HEK293T (cell line): ENCODE results near the gene GP5.

ENCODE experiments used
- CTCF ChIA-PET: fragments of 350-600 bp; formaldehyde crosslinking; extraction: SDS; loops from one replicate; lab custom pipeline; 2021; ENCODE audit warnings: antibody characterized with exemption, inconsistent platforms; lab: Yijun Ruan, JAX
- POLR2A ChIA-PET: fragments of 350-600 bp; formaldehyde crosslinking; extraction: SDS; loops from one replicate; lab custom pipeline; 2020; ENCODE audit warnings: antibody characterized with exemption, inconsistent platforms; lab: Yijun Ruan, JAX
- DNase-seq: peaks from one replicate; pipeline ENCODE4 v3.0.0; 2012; ENCODE audit warnings: mixed read lengths; ENCODE audit errors: extremely low spot score
- ARNT ChIP-seq: fragments of 450-650 bp; IDR thresholded peaks from 2 replicates; pipeline ENCODE4 v1.6.1; 2017; ENCODE audit warnings: mild to moderate bottlenecking
- BHLHE40 ChIP-seq: fragments of 450-650 bp; IDR thresholded peaks from 2 replicates; pipeline ENCODE4 v1.6.1; 2016; ENCODE audit warnings: mild to moderate bottlenecking, moderate library complexity, borderline replicate concordance
- CTBP1 ChIP-seq: fragments of 450-650 bp; IDR thresholded peaks from 2 replicates; pipeline ENCODE4 v1.6.1; 2016; ENCODE audit warnings: borderline replicate concordance
- ELF4 ChIP-seq: fragments of 450-650 bp; IDR thresholded peaks from 2 replicates; pipeline ENCODE4 v1.6.1; 2017; ENCODE audit warnings: antibody characterized with exemption
- FOXA1 ChIP-seq: fragments of 450-650 bp; IDR thresholded peaks from 2 replicates; pipeline ENCODE4 v1.6.1; 2016; ENCODE audit warnings: mild to moderate bottlenecking
- FOXK2 ChIP-seq: fragments of 450-650 bp; IDR thresholded peaks from 2 replicates; pipeline ENCODE4 v1.6.1; 2016; ENCODE audit warnings: mild to moderate bottlenecking
- FOXM1 ChIP-seq: fragments of 450-650 bp; IDR thresholded peaks from 2 replicates; pipeline ENCODE4 v1.6.1; 2017; ENCODE audit warnings: mild to moderate bottlenecking, borderline replicate concordance
- HDGF ChIP-seq: fragments of 450-650 bp; IDR thresholded peaks from 2 replicates; pipeline ENCODE4 v1.6.1; 2017; ENCODE audit warnings: antibody characterized with exemption, borderline replicate concordance
- L3MBTL2 ChIP-seq: fragments of 450-650 bp; conservative IDR thresholded peaks from 2 replicates; pipeline ENCODE4 v1.6.1; 2016; ENCODE audit warnings: mild to moderate bottlenecking
- LEF1 ChIP-seq: fragments of 450-650 bp; IDR thresholded peaks from 2 replicates; pipeline ENCODE4 v1.6.1; 2017; ENCODE audit warnings: mild to moderate bottlenecking, borderline replicate concordance
- NFRKB ChIP-seq: fragments of 450-650 bp; IDR thresholded peaks from 2 replicates; pipeline ENCODE4 v1.6.1; 2016; ENCODE audit warnings: mild to moderate bottlenecking, moderate library complexity
- PKNOX1 ChIP-seq: fragments of 450-650 bp; IDR thresholded peaks from 2 replicates; pipeline ENCODE4 v1.6.1; 2016
- SP1 ChIP-seq: fragments of 450-650 bp; IDR thresholded peaks from 2 replicates; pipeline ENCODE4 v1.6.1; 2017
- SUZ12 ChIP-seq: fragments of 450-650 bp; IDR thresholded peaks from 2 replicates; pipeline ENCODE4 v1.6.1; 2016; ENCODE audit warnings: mild to moderate bottlenecking
- TARDBP ChIP-seq: fragments of 450-650 bp; IDR thresholded peaks from 2 replicates; pipeline ENCODE4 v1.6.1; 2016
- ZNF384 ChIP-seq: fragments of 450-650 bp; IDR thresholded peaks from 2 replicates; pipeline ENCODE4 v1.6.1; 2016

GP5 gene

DNA sequence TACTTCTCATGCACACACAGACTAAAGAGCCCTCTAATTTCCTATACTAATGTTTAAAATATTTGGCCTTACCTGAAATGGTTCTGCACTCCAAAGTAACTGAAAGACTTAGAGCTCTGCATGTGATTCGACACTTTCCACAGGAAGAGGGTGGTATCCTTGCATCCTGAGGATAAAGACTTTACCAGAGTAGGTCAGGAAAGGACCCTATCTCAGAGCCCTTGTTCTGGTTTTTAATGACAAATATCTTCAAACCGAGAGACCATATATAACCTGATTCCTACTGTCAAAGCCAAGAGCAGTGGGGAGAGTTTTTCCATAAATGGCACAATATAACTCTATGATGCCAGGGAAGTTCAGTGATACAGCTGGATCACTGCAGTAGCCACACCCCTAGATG lies at the start of gene GP5:
TSS of gene GP5 (minus strand) at position 101 of the 400 bp plus-strand sequence. CDS start 984 bp downstream, outside the sequence.
- CTCF ChIA-PET, result no interaction called here
- no peak for TF ChIP-seq L3MBTL2
- no peak for TF ChIP-seq FOXA1
- no peak for TF ChIP-seq LEF1
- no peak for TF ChIP-seq BHLHE40
- TF ChIP-seq SP1, result no peak
- TF ChIP-seq SUZ12, result no peak
- no peak for TF ChIP-seq PKNOX1
- TF ChIP-seq FOXK2, result no peak
- TF ChIP-seq ZNF384, result no peak
- TF ChIP-seq NFRKB, result no peak
- no peak for TF ChIP-seq ELF4
- TF ChIP-seq FOXM1, result no peak
- no peak for TF ChIP-seq CTBP1
- no peak for TF ChIP-seq TARDBP
- no peak for TF ChIP-seq ARNT
- TF ChIP-seq HDGF, result no peak
- POLR2A ChIA-PET, result no interaction called here

DNA sequence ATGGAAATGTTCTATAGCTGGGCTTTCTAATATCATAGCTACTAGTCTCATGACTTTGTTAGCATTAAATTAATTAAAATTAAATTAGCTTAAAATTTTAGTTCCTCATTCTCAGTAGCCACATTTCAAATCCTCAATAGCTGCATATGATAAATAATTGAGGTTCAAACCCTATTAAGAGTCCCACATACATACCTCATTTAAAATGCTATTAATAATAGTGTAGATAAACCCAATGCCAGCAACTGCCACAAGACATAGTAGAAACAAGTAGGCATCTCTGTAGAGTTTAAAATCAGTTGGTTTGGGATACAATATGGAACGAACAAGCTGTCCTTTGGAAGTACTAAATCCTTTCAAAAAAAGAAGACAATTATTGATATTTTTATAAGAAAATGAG lies 48.6 kb upstream of the GP5 start:
- no peak for DNase-seq
- ChIA-PET CTCF (no interaction called here), POLR2A (no interaction called here)
- TF ChIP-seq CTBP1 (no peak), HDGF (no peak), ELF4 (no peak)

More for the DNA sequence above, at the start of gene GP5:
- no peak for DNase-seq

- DNase-seq, result no peak
- ChIA-PET CTCF (no interaction called here), POLR2A (no interaction called here)
- TF ChIP-seq ZNF384 (no peak), LEF1 (no peak), TARDBP (no peak), HDGF (no peak), CTBP1 (no peak), BHLHE40 (no peak), ELF4 (no peak), FOXK2 (no peak), ARNT (no peak), FOXA1 (no peak), FOXM1 (no peak), L3MBTL2 (no peak)
These were observed 48.1 kb upstream of the GP5 start for GRCh38 chr3:194447161-194447560.

- DNase-seq, result no peak
- ChIA-PET CTCF (no interaction called here), POLR2A (no interaction called here)
- no peak for TF ChIP-seq BHLHE40
- no peak for TF ChIP-seq FOXK2
- TF ChIP-seq TARDBP, result no peak
- TF ChIP-seq L3MBTL2, result no peak
- no peak for TF ChIP-seq FOXM1
These were observed 47.7 kb upstream of the GP5 start for GRCh38 chr3:194446754-194447153.

DNA sequence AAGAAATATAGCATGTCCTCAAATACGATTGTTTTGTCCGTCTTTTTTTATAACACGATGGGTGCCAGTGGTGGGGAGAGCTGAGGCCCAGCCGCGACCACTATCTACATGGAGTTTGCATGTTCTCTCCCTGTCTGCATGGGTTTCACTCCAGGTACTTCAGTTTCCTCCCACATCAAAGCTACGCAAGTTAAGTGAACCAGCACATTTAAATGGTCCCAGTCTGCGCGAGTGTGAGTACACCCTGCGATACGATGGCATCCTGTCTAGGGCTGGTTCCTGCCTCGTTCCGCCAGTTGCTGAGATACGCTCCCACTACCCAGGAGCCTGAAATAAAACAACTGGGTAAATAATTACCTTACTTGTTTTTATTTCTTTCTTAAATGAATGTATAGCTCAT lies 47.1 kb upstream of the GP5 start:
- TF ChIP-seq HDGF (no peak), FOXA1 (no peak), BHLHE40 (no peak), NFRKB (no peak), PKNOX1 (no peak), ZNF384 (no peak), SUZ12 (no peak), ARNT (no peak), TARDBP (no peak), FOXM1 (no peak), L3MBTL2 (no peak), FOXK2 (no peak), CTBP1 (no peak), SP1 (no peak), LEF1 (no peak), ELF4 (no peak)
- ChIA-PET CTCF (no interaction called here), POLR2A (no interaction called here)
- DNase-seq, result no peak

DNA sequence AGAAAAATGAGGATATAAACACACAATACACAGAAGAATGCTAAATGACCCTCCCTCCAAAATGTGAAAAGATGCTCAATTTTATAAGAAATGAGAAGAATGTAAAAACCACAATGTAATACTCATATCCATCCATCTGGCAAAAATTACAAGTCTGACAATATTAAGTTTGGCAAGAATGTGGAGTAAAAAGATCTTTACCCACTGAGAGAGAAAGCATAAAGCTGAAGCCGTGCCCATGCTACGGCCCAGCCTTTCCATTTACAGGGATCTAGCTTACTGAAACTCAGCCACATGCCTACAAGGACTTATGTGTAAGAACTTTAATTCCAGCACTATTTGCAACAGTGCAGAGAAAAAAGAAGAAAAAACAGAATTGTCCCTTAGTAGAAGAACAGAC lies 44.8 kb upstream of the GP5 start:
- ChIA-PET CTCF (no interaction called here), POLR2A (no interaction called here)
- no peak for TF ChIP-seq FOXM1
- TF ChIP-seq FOXA1, result no peak
- DNase-seq, result no peak

- CTCF ChIA-PET, result no interaction called here
- TF ChIP-seq L3MBTL2 (no peak), FOXM1 (no peak), ARNT (no peak), ZNF384 (no peak), PKNOX1 (no peak)
- no peak for DNase-seq
- POLR2A ChIA-PET, result no interaction called here
These were observed 41.7 kb upstream of the GP5 start for GRCh38 chr3:194440756-194441155.
